T-cell (primary cell): ENCODE data around the gene ENTHD1. TPM values are rescaled to one million over a fixed set of nuclear protein-coding genes. Genes with fewer than 3 reads are reported as not detected.
A peak's percentile ranks its signal among the peaks of the same experiment; 100 is the strongest.

Experiments used
- ATAC-seq, 4 experiments: fragments of 200-7000 bp in 3 of 4; fragments of 150-1000 bp in 1 of 4; cut with Tn5 transposase; replicated peaks in 1 of 4; 1 replicate in 3 of 4; 2 replicates in 1 of 4; pipeline ENCODE4 v1.10.0; 2021; ENCODE audit warnings: moderate library complexity in 3 of 4, mild to moderate bottlenecking in 2 of 4, moderate number of reproducible peaks in 1 of 4
- CTCF ChIA-PET, 2 donors: fragments of 300-600 bp; sonication (Branson Sonifier 250); formaldehyde crosslinking; loops; one replicate each; lab custom pipeline; 2022; ENCODE audit warnings: antibody characterized with exemption in 2 of 2; lab: Charles Lee
- POLR2A ChIA-PET, 2 donors: fragments of 300-600 bp; sonication (Branson Sonifier 250); formaldehyde crosslinking; loops; one replicate each; lab custom pipeline; 2022; ENCODE audit warnings: antibody characterized with exemption in 2 of 2; lab: Charles Lee
- DNase-seq, 35 experiments: peaks; one replicate each; pipeline versions ENCODE4 v3.0.0 to v3.0.0-alpha.2; 2013 to 2023
- H3K27ac ChIP-seq: one replicate; pipeline ENCODE4 v1.5.1; 2013; ENCODE audit warnings: low read length
- H3K27me3 ChIP-seq, 2 experiments: replicated peaks in 1 of 2; 1 replicate in 1 of 2; 2 replicates in 1 of 2; pipeline versions ENCODE4 v1.6.1 to v1.7.0; 2013; ENCODE audit warnings: low read length in 1 of 2, mixed read lengths in 1 of 2; ENCODE audit not compliant: control insufficient read depth in 2 of 2, insufficient read depth in 2 of 2; ENCODE audit errors: extremely low read depth in 1 of 2
- H3K36me3 ChIP-seq, 2 donors: 1 replicate in 1 of 2; 2 replicates in 1 of 2; pipeline versions ENCODE4 v1.6.1 to v1.7.0; 2013; ENCODE audit warnings: low read length in 1 of 2; ENCODE audit not compliant: control insufficient read depth in 2 of 2, insufficient read depth in 1 of 2; ENCODE audit errors: extremely low read depth in 1 of 2
- H3K4me1 ChIP-seq, 2 experiments: 1 replicate in 1 of 2; 2 replicates in 1 of 2; pipeline versions ENCODE4 v1.6.1 to v1.7.0; 2013; ENCODE audit warnings: low read length in 2 of 2, mixed read lengths in 1 of 2; ENCODE audit not compliant: insufficient read depth in 2 of 2, control insufficient read depth in 1 of 2; ENCODE audit errors: extremely low read depth in 1 of 2
- H3K4me3 ChIP-seq, 2 donors: 1 replicate in 1 of 2; 2 replicates in 1 of 2; pipeline versions ENCODE4 v1.5.1 to v1.7.0; 2013; ENCODE audit warnings: mild to moderate bottlenecking in 2 of 2, low read length in 1 of 2, moderate library complexity in 1 of 2; ENCODE audit not compliant: control insufficient read depth in 1 of 2; ENCODE audit errors: extremely low read depth in 1 of 2
- H3K9me3 ChIP-seq: 2 replicates; pipeline ENCODE4 v1.7.0; 2013
- H3K27ac Mint-ChIP-seq, 2 donors: one replicate each; pipeline ENCODE4 v1.8.0; 2020 to 2021; ENCODE audit warnings: mild to moderate bottlenecking in 2 of 2, mixed read lengths in 2 of 2
- H3K27me3 Mint-ChIP-seq, 2 donors: one replicate each; pipeline ENCODE4 v1.8.0; 2021 to 2022; ENCODE audit warnings: mixed read lengths in 2 of 2
- H3K36me3 Mint-ChIP-seq: one replicate; pipeline ENCODE4 v1.8.0; 2021; ENCODE audit warnings: mixed read lengths
- H3K4me1 Mint-ChIP-seq, 3 donors: one replicate each; pipeline ENCODE4 v1.8.0; 2020 to 2022; ENCODE audit warnings: mixed read lengths in 3 of 3, mild to moderate bottlenecking in 1 of 3
- H3K4me3 Mint-ChIP-seq, 3 donors: one replicate each; pipeline ENCODE4 v1.8.0; 2020 to 2022; ENCODE audit warnings: mild to moderate bottlenecking in 3 of 3, mixed read lengths in 3 of 3, moderate library complexity in 3 of 3
- H3K9me3 Mint-ChIP-seq, 3 donors: one replicate each; pipeline ENCODE4 v1.8.0; 2020 to 2022; ENCODE audit warnings: mixed read lengths in 3 of 3
- WGBS: methylation state at CpG from one replicate; pipeline ENCODE4 v1.1.5; 2013; ENCODE audit warnings: missing lambda C conversion rate; ENCODE audit not compliant: insufficient coverage; 5-methylcytosine and 5-hydroxymethylcytosine counted together
- total RNA-seq, 35 experiments: library from RNA in 6 of 35; stranded (reverse) in 6 of 35; fragments of 120-200 nt in 1 of 35; gene quantifications; one replicate each; pipeline versions ENCODE4 v1.2.1 to v1.2.4 and lab custom pipeline; 2013 to 2026

ENTHD1 gene
- total RNA-seq, 5 donors from 2014 or later (not counting 1 experiment from before 2014, with no cell fraction given): 0.13 to 0.36 (median 0.20) TPM

GRCh38 chr22:39939830-39940229, 46.3 kb upstream of the ENTHD1 start:
- H3K4me3 ChIP-seq: no peak overlapping the region
- peak overlapping the region; percentile 17 to 80 (median 41) for H3K4me3 Mint-ChIP-seq
- peaks cover 87 to 97% of the 10 kb centered on the region in 2 experiments for H3K4me1 ChIP-seq
- ATAC-seq (no peak), DNase-seq (no peak)
- CTCF ChIA-PET: interaction anchor here (0.7 to 1.1 kb wide), 6 partner anchors 10 to 34 kb away, joined by 3 to 5 read pairs (median 3); no protein-coding TSS in a partner anchor
- no peaks in the 10 kb centered on the region for H3K27me3 ChIP-seq
- H3K9me3 ChIP-seq: no peaks in the 10 kb centered on the region
- H3K36me3 Mint-ChIP-seq: peaks cover 3% of the 10 kb centered on the region
- H3K36me3 ChIP-seq: peaks cover 6 to 22% of the 10 kb centered on the region in 2 donors
- no peaks in the 10 kb centered on the region for H3K27me3 Mint-ChIP-seq
- WGBS: no CpG with 5 or more reads among the region's 3 CpGs
- no peaks in the 10 kb centered on the region for H3K9me3 Mint-ChIP-seq
- peaks cover 97 to 98% (median 97%) of the 10 kb centered on the region in 3 donors for H3K4me1 Mint-ChIP-seq
- H3K27ac Mint-ChIP-seq: peak overlapping the region in 1 of 2 donors; percentile 95
- POLR2A ChIA-PET: interaction anchor here in 1 of 2 donors (0.6 kb wide), 1 partner anchor 107 kb away, joined by 5 read pairs; no protein-coding TSS in a partner anchor
- H3K27ac ChIP-seq: peak overlapping the region; percentile 79

GRCh38 chr22:39938509-39939111, 45.0 kb upstream of the ENTHD1 start:
- ATAC-seq (peak in 3 of 4 experiments; percentile 15 to 22 (median 20)), DNase-seq (peak in 1 of 35 experiments; percentile 46)
- H3K36me3 ChIP-seq: peaks cover 6 to 22% of the 10 kb centered on the region in 2 donors
- H3K27ac Mint-ChIP-seq: peak overlapping the region in 1 of 2 donors; percentile 100
- H3K27ac ChIP-seq: peak overlapping the region; percentile 74
- H3K9me3 ChIP-seq: no peaks in the 10 kb centered on the region
- CTCF ChIA-PET: interaction anchor here (0.6 to 0.7 kb wide), 3 partner anchors 9 to 408 kb away, joined by 3 to 4 read pairs (median 4); no protein-coding TSS in a partner anchor
- POLR2A ChIA-PET: no interaction called here
- H3K4me1 ChIP-seq: peaks cover 89 to 98% of the 10 kb centered on the region in 2 experiments
- H3K9me3 Mint-ChIP-seq: no peaks in the 10 kb centered on the region
- no peaks in the 10 kb centered on the region for H3K27me3 ChIP-seq
- H3K4me3 ChIP-seq: peak overlapping the region in 1 of 2 donors; percentile 53
- peaks cover 3% of the 10 kb centered on the region for H3K36me3 Mint-ChIP-seq
- H3K27me3 Mint-ChIP-seq: no peaks in the 10 kb centered on the region
- WGBS: 54% methylated on average over 7 of the region's 14 CpGs
- H3K4me1 Mint-ChIP-seq: peaks cover 97 to 98% (median 97%) of the 10 kb centered on the region in 3 donors
- peak overlapping the region; percentile 64 to 80 (median 69) for H3K4me3 Mint-ChIP-seq

- Mint-ChIP-seq H3K27me3 (no peaks in the 10 kb centered on the region), H3K4me1 (peaks cover 97 to 98% (median 97%) of the 10 kb centered on the region in 3 donors), H3K4me3 (peak overlapping the region; percentile 64 to 80 (median 69)), H3K27ac (peak overlapping the region in 1 of 2 donors; percentile 100), H3K9me3 (no peaks in the 10 kb centered on the region), H3K36me3 (peaks cover 3% of the 10 kb centered on the region)
- no CpG with 5 or more reads among the region's 3 CpGs for WGBS
- peak; percentile 49 to 81 (median 56) for ATAC-seq
- ChIA-PET CTCF (no interaction called here), POLR2A (no interaction called here)
- peak in 27 of 35 experiments; percentile 34 to 72 (median 48) for DNase-seq
- Histone ChIP-seq H3K4me3 (no peak overlapping the region), H3K9me3 (no peaks in the 10 kb centered on the region), H3K27ac (peak overlapping the region; percentile 74), H3K27me3 (no peaks in the 10 kb centered on the region), H3K4me1 (peaks cover 91 to 98% of the 10 kb centered on the region in 2 experiments), H3K36me3 (peaks cover 6 to 18% of the 10 kb centered on the region in 2 donors)
These were observed 44.3 kb upstream of the ENTHD1 start for GRCh38 chr22:39937906-39938305.

GRCh38 chr22:39936523-39937145, 43.1 kb upstream of the ENTHD1 start:
- Histone ChIP-seq H3K9me3 (no peaks in the 10 kb centered on the region), H3K27me3 (no peaks in the 10 kb centered on the region), H3K4me3 (no peak overlapping the region), H3K27ac (peak overlapping the region; percentile 74), H3K4me1 (peaks cover 84 to 98% of the 10 kb centered on the region in 2 experiments), H3K36me3 (peaks cover 6 to 16% of the 10 kb centered on the region in 2 donors)
- Mint-ChIP-seq H3K9me3 (no peaks in the 10 kb centered on the region), H3K36me3 (peaks cover 3% of the 10 kb centered on the region), H3K4me1 (peaks cover 87 to 89% (median 88%) of the 10 kb centered on the region in 3 donors), H3K27ac (peak overlapping the region in 1 of 2 donors; percentile 100), H3K4me3 (peak overlapping the region; percentile 68 to 80 (median 69)), H3K27me3 (no peaks in the 10 kb centered on the region)
- ChIA-PET POLR2A (interaction anchor here in 1 of 2 donors (1.0 kb wide), 2 partner anchors 10 to 16 kb away, joined by 3 read pairs; no protein-coding TSS in a partner anchor), CTCF (interaction anchor here in 1 of 2 donors (1.2 kb wide), 1 partner anchor 16 kb away, joined by 7 read pairs; no protein-coding TSS in a partner anchor)
- 10% methylated on average over 5 of the region's 6 CpGs for WGBS
- DNase-seq: no peak
- peak in 1 of 4 experiments; percentile 16 for ATAC-seq

GRCh38 chr22:39935612-39936011, 42.1 kb upstream of the ENTHD1 start:
- 10% methylated on average over 2 of the region's 6 CpGs for WGBS
- H3K27me3 Mint-ChIP-seq: no peaks in the 10 kb centered on the region
- Histone ChIP-seq H3K9me3 (no peaks in the 10 kb centered on the region), H3K27ac (peak overlapping the region; percentile 74), H3K27me3 (no peaks in the 10 kb centered on the region), H3K36me3 (peaks cover 6 to 8% of the 10 kb centered on the region in 2 donors), H3K4me3 (peak overlapping the region in 1 of 2 donors; percentile 3), H3K4me1 (peaks cover 82 to 96% of the 10 kb centered on the region in 2 experiments)
- H3K36me3 Mint-ChIP-seq: peaks cover 3% of the 10 kb centered on the region
- ATAC-seq (no peak), DNase-seq (peak in 1 of 35 experiments; percentile 54)
- peak overlapping the region in 1 of 2 donors; percentile 100 for H3K27ac Mint-ChIP-seq
- ChIA-PET POLR2A (interaction anchor here (0.7 to 1.5 kb wide), 4 partner anchors 9 to 15 kb away, joined by 3 to 13 read pairs (median 8); no protein-coding TSS in a partner anchor), CTCF (interaction anchor here in 1 of 2 donors (1.3 to 1.7 kb wide), 3 partner anchors 10 to 29 kb away, joined by 3 to 9 read pairs (median 4); no protein-coding TSS in a partner anchor)
- H3K4me3 Mint-ChIP-seq: peak overlapping the region; percentile 68 to 80 (median 69)
- H3K4me1 Mint-ChIP-seq: peaks cover 77 to 79% (median 78%) of the 10 kb centered on the region in 3 donors
- H3K9me3 Mint-ChIP-seq: no peaks in the 10 kb centered on the region
